ENCODE data around the gene PLAAT5. TPM values are rescaled to one million over a fixed set of nuclear protein-coding genes. Genes with fewer than 3 reads are reported as not detected.

Gene PLAAT5
- polyA plus RNA-seq, 2 of the 4 experiments (the other 2 are of a cell fraction), result 0.04 to 0.12 TPM

GRCh38 chr11:63417174-63417852 lies 73.7 kb downstream of the PLAAT5 start:
- 10% methylated on average over 2 of the region's 2 CpGs for WGBS (ENCODE audit: missing lambda C conversion rate)

More at GRCh38 chr11:63417174-63417852, 73.7 kb downstream of the PLAAT5 start:
- H3K4me3 ChIP-seq, result no peak overlapping the region
- DNase-seq (ENCODE audit: low read depth in 1 of 2, low spot score in 1 of 2) (no peak), FAIRE-seq (no peak), ATAC-seq (no peak)
- ChIA-PET POLR2A (no interaction called here), CTCF (interaction anchor here (1.7 kb wide), 1 partner anchor 62 kb away, joined by 6 read pairs; no protein-coding TSS in a partner anchor)
- H3K4me1 ChIP-seq, result no peaks in the 10 kb centered on the region
- H3K27ac ChIP-seq, result no peak overlapping the region
- no peak overlapping the region for H3K4me2 ChIP-seq
- no peaks in the 10 kb centered on the region for H3K9me3 ChIP-seq
- no peak for TF ChIP-seq NR3C1 (IDR thresholded peaks at IDR 0.05)
- TF ChIP-seq BHLHE40 (IDR thresholded peaks at IDR 0.05; ENCODE audit: low read depth, low read length), result no peak
- TF ChIP-seq RNF2 (IDR thresholded peaks at IDR 0.05; ENCODE audit: borderline replicate concordance, low read depth), result no peak

Other genes with a start within 250 kb of the PLAAT5 start
- not detected in 2 replicates for gene SLC22A25, start 247.6 kb downstream of the PLAAT5 start, polyA plus RNA-seq (2011; rRNA removed)
- not detected in 3 replicates for gene SLC22A25, start 247.6 kb downstream of the PLAAT5 start, polyA plus RNA-seq (2017; fragmentation: RNase III; extraction: RNeasy Plus Mini Kit Qiagen cat#74134 plus additional on column Dnase treatment)
- gene SLC22A9, start 121.4 kb downstream of the PLAAT5 start, polyA plus RNA-seq (2011; rRNA removed), result not detected in 2 replicates
- not detected in 3 replicates for gene SLC22A9, start 121.4 kb downstream of the PLAAT5 start, polyA plus RNA-seq (2017; fragmentation: RNase III; extraction: RNeasy Plus Mini Kit Qiagen cat#74134 plus additional on column Dnase treatment)
- not detected in 2 replicates for gene LGALS12, start 14.9 kb upstream of the PLAAT5 start, polyA plus RNA-seq (2011; rRNA removed)
- not detected in 3 replicates for gene LGALS12, start 14.9 kb upstream of the PLAAT5 start, polyA plus RNA-seq (2017; fragmentation: RNase III; extraction: RNeasy Plus Mini Kit Qiagen cat#74134 plus additional on column Dnase treatment)
- gene PLAAT4, start 45.6 kb upstream of the PLAAT5 start, polyA plus RNA-seq (2011; rRNA removed), result 1.6 and 2.4 TPM in 2 replicates
- gene PLAAT4, start 45.6 kb upstream of the PLAAT5 start, polyA plus RNA-seq (2017; fragmentation: RNase III; extraction: RNeasy Plus Mini Kit Qiagen cat#74134 plus additional on column Dnase treatment), result 0.74 to 1.8 TPM (median 1.4 TPM) in 3 replicates
- gene PLAAT2, start 72.2 kb upstream of the PLAAT5 start, polyA plus RNA-seq (2011; rRNA removed), result 0.56 and 0.57 TPM in 2 replicates
- 0.14 to 0.42 TPM (median 0.26 TPM) in 3 replicates for gene PLAAT2, start 72.2 kb upstream of the PLAAT5 start, polyA plus RNA-seq (2017; fragmentation: RNase III; extraction: RNeasy Plus Mini Kit Qiagen cat#74134 plus additional on column Dnase treatment)
- 65.2 and 71.1 TPM in 2 replicates for gene PLAAT3, start 123.3 kb upstream of the PLAAT5 start, polyA plus RNA-seq (2011; rRNA removed)
- gene PLAAT3, start 123.3 kb upstream of the PLAAT5 start, polyA plus RNA-seq (2017; fragmentation: RNase III; extraction: RNeasy Plus Mini Kit Qiagen cat#74134 plus additional on column Dnase treatment), result 39.5 to 40.7 TPM (median 40.1 TPM) in 3 replicates
- 45.4 and 50.8 TPM in 2 replicates for gene ATL3, start 180.2 kb upstream of the PLAAT5 start, polyA plus RNA-seq (2011; rRNA removed)
- gene ATL3, start 180.2 kb upstream of the PLAAT5 start, polyA plus RNA-seq (2017; fragmentation: RNase III; extraction: RNeasy Plus Mini Kit Qiagen cat#74134 plus additional on column Dnase treatment), result 26.0 to 26.9 TPM (median 26.3 TPM) in 3 replicates
- gene RTN3, start 190.3 kb upstream of the PLAAT5 start, polyA plus RNA-seq (2011; rRNA removed), result 167 and 196 TPM in 2 replicates
- 101 to 108 TPM (median 108 TPM) in 3 replicates for gene RTN3, start 190.3 kb upstream of the PLAAT5 start, polyA plus RNA-seq (2017; fragmentation: RNase III; extraction: RNeasy Plus Mini Kit Qiagen cat#74134 plus additional on column Dnase treatment)

Data from A549 (cell line).